ENCODE results near the gene SLC12A9.
A peak's percentile ranks its signal among the peaks of the same experiment; 100 is the strongest.

The SLC12A9 gene

DNA sequence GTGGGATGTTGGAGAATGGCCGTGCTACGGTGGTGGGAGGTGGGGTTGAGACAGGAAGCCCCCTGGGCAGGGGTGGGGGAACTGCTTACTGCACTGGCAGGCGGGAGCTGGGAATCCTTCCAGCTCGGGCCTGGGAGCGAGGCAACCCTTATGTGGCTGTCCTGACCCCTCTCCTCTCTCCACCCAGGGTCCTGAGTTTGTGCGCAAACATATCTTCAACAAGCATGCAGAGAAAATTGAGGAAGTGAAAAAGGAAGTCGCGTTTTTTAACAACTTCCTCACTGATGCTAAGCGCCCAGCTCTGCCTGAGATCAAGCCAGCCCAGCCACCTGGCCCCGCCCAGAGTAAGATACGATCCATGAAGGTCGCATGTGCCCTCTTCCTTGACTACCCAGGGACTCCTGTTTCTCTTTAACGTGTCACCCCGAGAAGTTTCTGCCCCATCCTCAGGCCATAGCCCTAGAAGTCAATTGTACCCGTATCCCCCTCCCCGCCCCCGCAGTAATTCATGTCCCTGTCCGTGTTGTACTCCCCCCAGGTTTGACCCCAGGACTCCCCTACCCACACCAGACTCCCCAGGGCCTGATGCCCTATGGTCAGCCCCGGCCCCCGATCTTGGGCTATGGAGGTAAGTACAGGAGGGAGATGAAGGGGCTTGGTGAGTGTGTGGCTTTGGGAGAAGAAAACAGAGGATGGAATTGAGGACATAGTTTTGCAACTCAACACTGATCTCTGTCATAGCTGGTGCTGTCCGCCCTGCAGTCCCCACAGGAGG is 35.2 kb downstream of the SLC12A9 start:
- no peaks in the 10 kb centered on the region for H3K9me3 ChIP-seq (ENCODE audit: insufficient read depth, low read length)
- peak overlapping the region; percentile 95 for H3K4me3 ChIP-seq (ENCODE audit: insufficient read depth, low read length, poor library complexity, severe bottlenecking)
- peaks cover 23% of the 10 kb centered on the region for H3K79me2 ChIP-seq (ENCODE audit: insufficient read depth, low read length)
- H3K27me3 ChIP-seq (ENCODE audit: low read length): no peaks in the 10 kb centered on the region
- TF ChIP-seq EZH2phosphoT487 (conservative IDR thresholded peaks at IDR 0.05; ENCODE audit: low read length): no peak
- TF ChIP-seq, protein P1, sequence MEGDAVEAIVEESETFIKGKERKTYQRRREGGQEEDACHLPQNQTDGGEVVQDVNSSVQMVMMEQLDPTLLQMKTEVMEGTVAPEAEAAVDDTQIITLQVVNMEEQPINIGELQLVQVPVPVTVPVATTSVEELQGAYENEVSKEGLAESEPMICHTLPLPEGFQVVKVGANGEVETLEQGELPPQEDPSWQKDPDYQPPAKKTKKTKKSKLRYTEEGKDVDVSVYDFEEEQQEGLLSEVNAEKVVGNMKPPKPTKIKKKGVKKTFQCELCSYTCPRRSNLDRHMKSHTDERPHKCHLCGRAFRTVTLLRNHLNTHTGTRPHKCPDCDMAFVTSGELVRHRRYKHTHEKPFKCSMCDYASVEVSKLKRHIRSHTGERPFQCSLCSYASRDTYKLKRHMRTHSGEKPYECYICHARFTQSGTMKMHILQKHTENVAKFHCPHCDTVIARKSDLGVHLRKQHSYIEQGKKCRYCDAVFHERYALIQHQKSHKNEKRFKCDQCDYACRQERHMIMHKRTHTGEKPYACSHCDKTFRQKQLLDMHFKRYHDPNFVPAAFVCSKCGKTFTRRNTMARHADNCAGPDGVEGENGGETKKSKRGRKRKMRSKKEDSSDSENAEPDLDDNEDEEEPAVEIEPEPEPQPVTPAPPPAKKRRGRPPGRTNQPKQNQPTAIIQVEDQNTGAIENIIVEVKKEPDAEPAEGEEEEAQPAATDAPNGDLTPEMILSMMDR (IDR thresholded peaks at IDR 0.05; ENCODE audit: insufficient read depth, low read length, poor library complexity, severe bottlenecking): no peak
- peak overlapping the region; percentile 97 for H3K9ac ChIP-seq (ENCODE audit: low read length)
- peaks cover 16% of the 10 kb centered on the region for H3K36me3 ChIP-seq (ENCODE audit: low read length)
- H3K27ac ChIP-seq (ENCODE audit: low read depth, low read length): peak overlapping the region; percentile 83
- H3F3A ChIP-seq (ENCODE audit: insufficient read depth): peaks cover 29% of the 10 kb centered on the region
- no peak overlapping the region for H2AFZ ChIP-seq (ENCODE audit: low read depth, low read length, severe bottlenecking)
- no peaks in the 10 kb centered on the region for H4K20me1 ChIP-seq (ENCODE audit: low read depth, low read length)
- peak overlapping the region; percentile 61 for H3K4me2 ChIP-seq (ENCODE audit: low read depth, low read length, poor library complexity, severe bottlenecking)
- no peaks in the 10 kb centered on the region for H3K9me2 ChIP-seq (replicated peaks; ENCODE audit: insufficient read depth, low read length)

DNA sequence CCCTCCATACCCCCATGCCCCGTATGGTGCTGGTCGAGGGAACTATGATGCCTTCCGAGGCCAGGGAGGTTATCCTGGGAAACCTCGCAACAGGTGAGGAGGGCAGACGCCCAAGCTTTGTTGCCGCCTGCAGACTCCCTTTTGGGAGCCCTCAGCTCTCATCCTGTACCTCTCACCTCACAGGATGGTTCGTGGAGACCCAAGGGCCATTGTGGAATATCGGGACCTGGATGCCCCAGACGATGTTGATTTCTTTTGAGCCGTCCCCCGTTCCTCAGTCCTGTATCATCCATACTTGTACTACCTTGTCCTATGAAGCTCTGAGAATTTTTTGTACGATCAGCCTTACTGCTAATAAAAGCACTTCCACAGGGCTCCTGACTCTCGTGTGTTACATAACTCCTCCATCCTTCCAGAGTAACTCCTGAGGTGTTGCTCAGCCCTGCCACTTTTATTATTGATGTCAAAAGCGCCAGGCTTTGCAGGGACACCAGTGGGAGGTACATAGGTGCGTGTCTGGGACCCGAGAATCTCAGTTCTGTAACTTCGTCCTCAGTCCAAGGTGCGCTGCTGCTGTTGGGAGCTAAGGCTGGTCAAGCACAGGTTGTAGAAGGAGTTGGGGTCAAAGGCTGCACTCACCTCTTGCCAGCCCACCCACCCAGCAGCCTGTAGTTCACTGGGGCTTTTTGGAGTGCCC is 35.9 kb downstream of the SLC12A9 start:
- Histone ChIP-seq H3K36me3 (ENCODE audit: low read length) (peaks cover 11% of the 10 kb centered on the region), H3K9me3 (ENCODE audit: insufficient read depth, low read length) (no peaks in the 10 kb centered on the region), H2AFZ (ENCODE audit: low read depth, low read length, severe bottlenecking) (no peak overlapping the region), H4K20me1 (ENCODE audit: low read depth, low read length) (no peaks in the 10 kb centered on the region), H3K79me2 (ENCODE audit: insufficient read depth, low read length) (peaks cover 18% of the 10 kb centered on the region), H3F3A (ENCODE audit: insufficient read depth) (peaks cover 29% of the 10 kb centered on the region), H3K4me2 (ENCODE audit: low read depth, low read length, poor library complexity, severe bottlenecking) (peak overlapping the region; percentile 61), H3K9ac (ENCODE audit: low read length) (peak overlapping the region; percentile 97), H3K4me3 (ENCODE audit: insufficient read depth, low read length, poor library complexity, severe bottlenecking) (peak overlapping the region; percentile 95), H3K9me2 (replicated peaks; ENCODE audit: insufficient read depth, low read length) (no peaks in the 10 kb centered on the region), H3K27ac (ENCODE audit: low read depth, low read length) (peak overlapping the region; percentile 83), H3K27me3 (ENCODE audit: low read length) (no peaks in the 10 kb centered on the region)
- no peak for TF ChIP-seq EZH2phosphoT487 (conservative IDR thresholded peaks at IDR 0.05; ENCODE audit: low read length)
- TF ChIP-seq, protein P1 (IDR thresholded peaks at IDR 0.05; ENCODE audit: insufficient read depth, low read length, poor library complexity, severe bottlenecking): no peak

DNA sequence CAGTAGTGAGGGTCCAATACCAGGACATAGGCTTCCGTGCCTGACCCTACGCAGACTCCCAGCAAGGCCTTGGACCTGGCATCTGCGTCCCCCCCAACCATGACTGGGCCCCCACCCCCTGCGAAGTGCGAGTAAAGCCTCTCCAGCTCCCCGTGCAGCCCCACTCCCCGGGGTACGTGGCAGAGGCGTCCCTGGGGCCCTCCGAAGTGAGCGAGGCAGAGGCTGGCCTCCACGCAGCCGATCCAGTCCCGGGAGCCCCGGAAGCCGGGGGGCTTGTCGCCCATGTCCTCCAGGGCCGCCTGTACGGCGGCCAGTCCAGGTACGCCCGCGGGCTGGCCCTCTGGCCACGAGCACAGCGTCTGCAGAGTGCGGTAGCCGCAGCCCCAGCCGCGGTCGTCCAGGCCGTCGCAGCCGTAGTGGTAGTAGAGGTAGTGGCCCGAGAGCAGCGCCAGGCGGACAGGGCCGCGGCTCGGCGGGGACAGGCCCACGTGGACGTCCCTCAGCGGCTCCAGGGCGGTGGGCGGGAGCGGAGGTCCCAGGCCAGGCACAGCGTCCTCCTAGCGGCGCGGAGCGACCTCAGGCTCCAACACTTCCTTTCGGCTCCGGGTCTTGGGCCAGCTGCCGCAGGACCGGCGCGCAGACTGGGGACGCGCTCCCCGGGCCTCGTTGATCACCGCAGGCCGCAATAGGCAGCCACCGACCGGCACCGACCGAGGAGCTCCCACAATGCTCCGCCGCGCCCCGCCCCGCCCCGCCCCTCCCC is 36.7 kb downstream of the SLC12A9 start, which contains the start of gene UFSP1:
Gene UFSP1 (minus strand): TSS at position 728 of the 763 bp plus-strand sequence. CDS start 444 bp downstream, at position 284.
- Histone ChIP-seq H3K27ac (ENCODE audit: low read depth, low read length) (peak within 1 kb of the TSS; percentile 83), H3K4me3 (ENCODE audit: insufficient read depth, low read length, poor library complexity, severe bottlenecking) (peak within 1 kb of the TSS; percentile 95), H2AFZ (ENCODE audit: low read depth, low read length, severe bottlenecking) (peak within 1 kb of the TSS; percentile 80), H3K9me2 (replicated peaks; ENCODE audit: insufficient read depth, low read length) (no peaks in the 10 kb centered on the region), H3K4me2 (ENCODE audit: low read depth, low read length, poor library complexity, severe bottlenecking) (peak within 1 kb of the TSS; percentile 93), H3F3A (ENCODE audit: insufficient read depth) (peaks cover 29% of the 10 kb centered on the region), H3K36me3 (ENCODE audit: low read length) (peaks cover 4% of the 10 kb centered on the region), H3K27me3 (ENCODE audit: low read length) (no peaks in the 10 kb centered on the region), H4K20me1 (ENCODE audit: low read depth, low read length) (no peaks in the 10 kb centered on the region), H3K79me2 (ENCODE audit: insufficient read depth, low read length) (peaks cover 16% of the 10 kb centered on the region), H3K9me3 (ENCODE audit: insufficient read depth, low read length) (no peaks in the 10 kb centered on the region), H3K9ac (ENCODE audit: low read length) (peak within 1 kb of the TSS; percentile 97)
- TF ChIP-seq, protein P1 (IDR thresholded peaks at IDR 0.05; ENCODE audit: insufficient read depth, low read length, poor library complexity, severe bottlenecking): no peak
- no peak for TF ChIP-seq EZH2phosphoT487 (conservative IDR thresholded peaks at IDR 0.05; ENCODE audit: low read length)
